IMR-90 (cell line): ENCODE results near the gene ASPG. TPM values are rescaled to one million over a fixed set of nuclear protein-coding genes. Genes with fewer than 3 reads are reported as not detected.

Experiments
- ATAC-seq: fragments of 200-7000 bp; cut with Tn5 transposase; 2 replicates; pipeline ENCODE4 v1.9.1; 2020; ENCODE audit warnings: low read depth, mild to moderate bottlenecking, moderate library complexity
- BruUV-seq: library from RNA; stranded (reverse); fragments of 400-500 nt; replicated peaks from 2 replicates; lab custom pipeline; 2021; lab: Mats Ljungman, UMichigan
- CTCF ChIA-PET: fragments of 300-600 bp; formaldehyde crosslinking; extraction: SDS; loops from one replicate; lab custom pipeline; 2021; ENCODE audit warnings: antibody characterized with exemption; lab: Yijun Ruan, JAX
- POLR2A ChIA-PET: fragments of 300-600 bp; sonication (Branson Sonifier 250); formaldehyde crosslinking; loops from one replicate; lab custom pipeline; 2022; ENCODE audit warnings: antibody characterized with exemption; ENCODE audit not compliant: unreplicated experiment; lab: Charles Lee
- DNase-seq: peaks from one replicate; pipeline ENCODE4 v3.0.0; 2013
- H2AFZ ChIP-seq: replicated peaks from 2 replicates; pipeline ENCODE3; 2013; ENCODE audit warnings: low read length, mild to moderate bottlenecking; ENCODE audit not compliant: poor library complexity
- H2AK5ac ChIP-seq: 2 replicates; pipeline ENCODE4 v1.6.1; 2013; ENCODE audit warnings: low read depth, low read length, inconsistent platforms
- H2AK9ac ChIP-seq: replicated peaks from 2 replicates; pipeline ENCODE3; 2013; ENCODE audit warnings: mild to moderate bottlenecking, low read depth, low read length, moderate library complexity; ENCODE audit not compliant: poor library complexity
- H2BK120ac ChIP-seq: 2 replicates; pipeline ENCODE4 v1.6.1; 2013; ENCODE audit warnings: low read depth, low read length, inconsistent platforms
- H2BK15ac ChIP-seq: 3 replicates; pipeline ENCODE4 v1.6.1; 2013; ENCODE audit warnings: low read depth, low read length, inconsistent platforms
- H2BK20ac ChIP-seq: 2 replicates; pipeline ENCODE4 v1.6.1; 2013; ENCODE audit warnings: low read depth, mild to moderate bottlenecking, inconsistent platforms, low read length, moderate library complexity
- H2BK5ac ChIP-seq: 2 replicates; pipeline ENCODE4 v1.6.1; 2013; ENCODE audit warnings: mild to moderate bottlenecking, low read depth, low read length, inconsistent platforms; ENCODE audit not compliant: poor library complexity, severe bottlenecking
- H3K14ac ChIP-seq: replicated peaks from 2 replicates; pipeline ENCODE4 v1.6.1; 2013; ENCODE audit warnings: low read depth, low read length, inconsistent platforms
- H3K18ac ChIP-seq: 2 replicates; pipeline ENCODE4 v1.6.1; 2013; ENCODE audit warnings: low read depth, low read length, control low read depth
- H3K23ac ChIP-seq: 2 replicates; pipeline ENCODE4 v1.6.1; 2013; ENCODE audit warnings: low read depth, low read length, inconsistent platforms
- H3K27ac ChIP-seq: 2 replicates; pipeline ENCODE4 v1.5.1; 2013; ENCODE audit warnings: mild to moderate bottlenecking, control low read depth, low read length; ENCODE audit not compliant: insufficient read depth
- H3K27me3 ChIP-seq: 2 replicates; pipeline ENCODE4 v1.6.1; 2013; ENCODE audit warnings: low read length; ENCODE audit not compliant: control insufficient read depth, insufficient read depth
- H3K36me3 ChIP-seq: 2 replicates; pipeline ENCODE4 v1.6.1; 2013; ENCODE audit warnings: low read length, mixed read lengths; ENCODE audit not compliant: control insufficient read depth, insufficient read depth
- H3K4ac ChIP-seq: 2 replicates; pipeline ENCODE4 v1.6.1; 2013; ENCODE audit warnings: low read depth, low read length, inconsistent platforms
- H3K4me1 ChIP-seq: 2 replicates; pipeline ENCODE4 v1.6.1; 2013; ENCODE audit warnings: low read length, mixed read lengths; ENCODE audit not compliant: control insufficient read depth, insufficient read depth
- H3K4me2 ChIP-seq: 2 replicates; pipeline ENCODE4 v1.6.1; 2013; ENCODE audit warnings: low read depth, mild to moderate bottlenecking, control low read depth, low read length, moderate library complexity
- H3K4me3 ChIP-seq: 2 replicates; pipeline ENCODE4 v1.5.1; 2013; ENCODE audit warnings: low read depth, mild to moderate bottlenecking, control low read depth, low read length, moderate library complexity; ENCODE audit not compliant: insufficient read depth
- H3K56ac ChIP-seq: 2 replicates; pipeline ENCODE4 v1.6.1; 2013; ENCODE audit warnings: low read length, inconsistent platforms; ENCODE audit not compliant: insufficient read depth; ENCODE audit errors: extremely low read depth
- H3K79me1 ChIP-seq, 2 experiments: 2 replicates each; pipeline ENCODE4 v1.6.1; 2013; ENCODE audit warnings: low read length in 2 of 2, inconsistent platforms in 1 of 2, low read depth in 1 of 2
- H3K9ac ChIP-seq: 2 replicates; pipeline ENCODE4 v1.6.1; 2013; ENCODE audit warnings: low read depth, low read length, control low read depth
- H3K9me1 ChIP-seq: 2 replicates; pipeline ENCODE4 v1.6.1; 2013; ENCODE audit warnings: low read length, inconsistent platforms; ENCODE audit not compliant: insufficient read depth
- H3K9me3 ChIP-seq: 2 replicates; pipeline ENCODE4 v1.6.1; 2013; ENCODE audit warnings: low read length; ENCODE audit not compliant: control insufficient read depth, insufficient read depth
- H4K20me1 ChIP-seq: 2 replicates; pipeline ENCODE4 v1.6.1; 2013; ENCODE audit warnings: low read length, inconsistent platforms; ENCODE audit not compliant: insufficient read depth
- H4K5ac ChIP-seq: 2 replicates; pipeline ENCODE4 v1.6.1; 2013; ENCODE audit warnings: mild to moderate bottlenecking, low read depth, low read length, control low read depth
- H4K8ac ChIP-seq, 2 experiments: 2 replicates each; pipeline ENCODE4 v1.6.1; 2013; ENCODE audit warnings: low read depth in 2 of 2, low read length in 2 of 2, control low read depth in 1 of 2, inconsistent platforms in 1 of 2
- H4K91ac ChIP-seq: 2 replicates; pipeline ENCODE4 v1.6.1; 2013; ENCODE audit warnings: low read depth, low read length, inconsistent platforms; ENCODE audit not compliant: insufficient read depth
- CEBPB ChIP-seq: IDR thresholded peaks from 2 replicates; pipeline ENCODE4 v1.6.1; 2012; ENCODE audit warnings: low read depth, low read length, improper control_type of control experiment
- CHD1 ChIP-seq: IDR thresholded peaks from 2 replicates; pipeline ENCODE4 v1.6.1; 2012; ENCODE audit warnings: low read depth, low read length, improper control_type of control experiment
- FOS ChIP-seq: fragments of 150-350 bp; IDR thresholded peaks from 2 replicates; pipeline ENCODE4 v1.6.1; 2016; ENCODE audit warnings: low read depth, low read length
- MAFK ChIP-seq: IDR thresholded peaks from 2 replicates; pipeline ENCODE4 v1.6.1; 2012; ENCODE audit warnings: low read depth, low read length, improper control_type of control experiment
- MAZ ChIP-seq: IDR thresholded peaks from 2 replicates; pipeline ENCODE4 v1.6.1; 2012; ENCODE audit warnings: low read depth, mild to moderate bottlenecking, low read length, improper control_type of control experiment, moderate library complexity, borderline replicate concordance
- MXI1 ChIP-seq: IDR thresholded peaks from 2 replicates; pipeline ENCODE4 v1.6.1; 2012; ENCODE audit warnings: low read depth, mild to moderate bottlenecking, low read length, moderate library complexity, borderline replicate concordance
- POLR2A ChIP-seq: IDR thresholded peaks from 2 replicates; pipeline ENCODE4 v1.6.1; 2012; ENCODE audit warnings: mild to moderate bottlenecking, low read depth, low read length
- RCOR1 ChIP-seq: IDR thresholded peaks from 2 replicates; pipeline ENCODE4 v1.6.1; 2012; ENCODE audit warnings: mild to moderate bottlenecking, low read length, improper control_type of control experiment; ENCODE audit not compliant: insufficient replicate concordance
- RFX5 ChIP-seq: IDR thresholded peaks from 2 replicates; pipeline ENCODE4 v1.8.0; 2012; ENCODE audit warnings: low read depth, mild to moderate bottlenecking, low read length, moderate library complexity
- WGBS, 2 experiments: methylation state at CpG; one replicate each; pipeline versions ENCODE4 v1.1.5 to v1.1.7; 2013; ENCODE audit warnings: missing lambda C conversion rate in 2 of 2; ENCODE audit not compliant: insufficient read length in 1 of 2; ENCODE audit errors: extremely low coverage in 2 of 2; 5-methylcytosine and 5-hydroxymethylcytosine counted together
- dilution Hi-C: fragments of 300-500 bp; cut with HindIII; formaldehyde crosslinking; loops from one replicate; pipeline ENCODE4 v1.14.3; 2018; ENCODE audit warnings: low sequenced_read_pairs; ENCODE audit not compliant: unreplicated experiment
- in situ Hi-C: fragments of 300-500 bp; cut with MboI; formaldehyde crosslinking; loops from 3 replicates; pipeline ENCODE4 v1.14.3; 2019; ENCODE audit warnings: low sequenced_read_pairs, inconsistent platforms, mixed read lengths
- intact Hi-C: fragments of 100-400 bp; cut with micrococcal nuclease; formaldehyde crosslinking; loops from 2 replicates; pipeline ENCODE4 v1.10.0; 2022
- polyA plus RNA-seq, 3 experiments: library from polyadenylated mRNA; depleted of rRNA; stranded (reverse); fragments of >200 nt; gene quantifications; 2 replicates each; pipeline ENCODE4 v1.2.3, GENCODE V29; 2012; ENCODE audit warnings: low replicate concordance in 1 of 3
- total RNA-seq: library from RNA; depleted of rRNA; stranded (reverse); fragments of >200 nt; gene quantifications from 2 replicates; pipeline ENCODE4 v1.2.3, GENCODE V29; 2012
- TF ChIP-seq, protein P1 (sequence below): fragments of 150-350 bp; IDR thresholded peaks from 2 replicates; pipeline ENCODE4 v1.6.1; 2017; ENCODE audit warnings: mild to moderate bottlenecking, antibody characterized with exemption, low read length, low read depth
- TF ChIP-seq, protein P2 (sequence below): fragments of 150-350 bp; IDR thresholded peaks from 2 replicates; pipeline ENCODE4 v1.6.1; 2016; ENCODE audit warnings: low read depth, mild to moderate bottlenecking, low read length, moderate library complexity, borderline replicate concordance
- TF ChIP-seq, protein P3 (sequence below): conservative IDR thresholded peaks from 2 replicates; pipeline ENCODE4 v1.5.1; 2012; ENCODE audit warnings: mild to moderate bottlenecking, low read depth, low read length, improper control_type of control experiment

The ASPG gene
- total and polyA plus RNA-seq, 2 of the 4 experiments (the other 2 are of a cell fraction), result not detected

DNA sequence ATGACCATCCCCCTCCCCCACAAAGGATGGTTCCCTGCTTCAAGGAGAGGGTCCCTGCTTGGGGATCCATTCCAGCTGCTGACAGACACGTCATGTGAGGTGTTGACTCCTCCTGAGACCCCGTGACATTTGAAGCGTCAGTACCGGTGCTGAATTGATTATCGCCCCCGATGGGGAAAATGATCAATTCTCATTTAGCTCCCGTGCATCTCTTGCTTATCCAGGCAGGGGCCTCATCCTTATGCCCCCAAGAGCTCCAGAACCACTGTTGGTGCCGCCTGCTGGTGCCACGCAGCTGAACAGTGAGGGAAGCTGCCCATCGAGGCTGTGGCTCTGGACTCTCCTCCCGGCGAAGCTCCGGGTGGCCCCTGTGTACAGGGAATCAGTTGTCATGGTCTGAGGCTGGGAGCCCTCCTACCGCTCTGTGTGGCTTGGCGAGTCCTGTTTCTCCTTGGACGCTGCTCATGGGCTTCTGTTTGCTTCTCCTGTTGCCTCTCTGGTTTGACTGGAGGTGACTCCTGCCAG is 57.5 kb downstream of the ASPG start:
- Histone ChIP-seq H2BK20ac (no peak overlapping the region), H3K4ac (no peak overlapping the region), H4K5ac (no peak overlapping the region), H3K23ac (no peak overlapping the region), H3K27me3 (peaks cover 18% of the 10 kb centered on the region), H3K27ac (no peak overlapping the region), H2AK9ac (no peak overlapping the region), H3K9me3 (no peaks in the 10 kb centered on the region), H4K91ac (no peak overlapping the region), H2BK5ac (no peak overlapping the region), H4K8ac (no peak overlapping the region), H2BK120ac (no peak overlapping the region), H2BK15ac (no peak overlapping the region), H3K4me3 (no peak overlapping the region), H2AK5ac (no peak overlapping the region), H3K18ac (no peak overlapping the region), H3K79me1 (no peaks in the 10 kb centered on the region), H3K56ac (no peak overlapping the region), H3K9ac (no peak overlapping the region), H2AFZ (no peak overlapping the region), H3K14ac (no peak overlapping the region), H3K36me3 (no peaks in the 10 kb centered on the region), H3K9me1 (no peaks in the 10 kb centered on the region), H3K4me2 (no peak overlapping the region), H4K20me1 (no peaks in the 10 kb centered on the region), H3K4me1 (no peaks in the 10 kb centered on the region; the same call in 1 of the 2 replicates)
- ChIA-PET POLR2A (no interaction called here), CTCF (no interaction called here)
- intact Hi-C loops (no loop called here), dilution Hi-C loops (no loop called here), in situ Hi-C loops (no loop called here)
- TF ChIP-seq RCOR1, result no peak
- TF ChIP-seq MAZ, result no peak
- TF ChIP-seq, protein P1, sequence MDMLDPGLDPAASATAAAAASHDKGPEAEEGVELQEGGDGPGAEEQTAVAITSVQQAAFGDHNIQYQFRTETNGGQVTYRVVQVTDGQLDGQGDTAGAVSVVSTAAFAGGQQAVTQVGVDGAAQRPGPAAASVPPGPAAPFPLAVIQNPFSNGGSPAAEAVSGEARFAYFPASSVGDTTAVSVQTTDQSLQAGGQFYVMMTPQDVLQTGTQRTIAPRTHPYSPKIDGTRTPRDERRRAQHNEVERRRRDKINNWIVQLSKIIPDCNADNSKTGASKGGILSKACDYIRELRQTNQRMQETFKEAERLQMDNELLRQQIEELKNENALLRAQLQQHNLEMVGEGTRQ, result no peak
- TF ChIP-seq, protein P2, sequence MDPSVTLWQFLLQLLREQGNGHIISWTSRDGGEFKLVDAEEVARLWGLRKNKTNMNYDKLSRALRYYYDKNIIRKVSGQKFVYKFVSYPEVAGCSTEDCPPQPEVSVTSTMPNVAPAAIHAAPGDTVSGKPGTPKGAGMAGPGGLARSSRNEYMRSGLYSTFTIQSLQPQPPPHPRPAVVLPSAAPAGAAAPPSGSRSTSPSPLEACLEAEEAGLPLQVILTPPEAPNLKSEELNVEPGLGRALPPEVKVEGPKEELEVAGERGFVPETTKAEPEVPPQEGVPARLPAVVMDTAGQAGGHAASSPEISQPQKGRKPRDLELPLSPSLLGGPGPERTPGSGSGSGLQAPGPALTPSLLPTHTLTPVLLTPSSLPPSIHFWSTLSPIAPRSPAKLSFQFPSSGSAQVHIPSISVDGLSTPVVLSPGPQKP, result no peak
- no peak for TF ChIP-seq FOS
- no peak for TF ChIP-seq RFX5
- TF ChIP-seq, protein P3, sequence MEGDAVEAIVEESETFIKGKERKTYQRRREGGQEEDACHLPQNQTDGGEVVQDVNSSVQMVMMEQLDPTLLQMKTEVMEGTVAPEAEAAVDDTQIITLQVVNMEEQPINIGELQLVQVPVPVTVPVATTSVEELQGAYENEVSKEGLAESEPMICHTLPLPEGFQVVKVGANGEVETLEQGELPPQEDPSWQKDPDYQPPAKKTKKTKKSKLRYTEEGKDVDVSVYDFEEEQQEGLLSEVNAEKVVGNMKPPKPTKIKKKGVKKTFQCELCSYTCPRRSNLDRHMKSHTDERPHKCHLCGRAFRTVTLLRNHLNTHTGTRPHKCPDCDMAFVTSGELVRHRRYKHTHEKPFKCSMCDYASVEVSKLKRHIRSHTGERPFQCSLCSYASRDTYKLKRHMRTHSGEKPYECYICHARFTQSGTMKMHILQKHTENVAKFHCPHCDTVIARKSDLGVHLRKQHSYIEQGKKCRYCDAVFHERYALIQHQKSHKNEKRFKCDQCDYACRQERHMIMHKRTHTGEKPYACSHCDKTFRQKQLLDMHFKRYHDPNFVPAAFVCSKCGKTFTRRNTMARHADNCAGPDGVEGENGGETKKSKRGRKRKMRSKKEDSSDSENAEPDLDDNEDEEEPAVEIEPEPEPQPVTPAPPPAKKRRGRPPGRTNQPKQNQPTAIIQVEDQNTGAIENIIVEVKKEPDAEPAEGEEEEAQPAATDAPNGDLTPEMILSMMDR, result no peak
- TF ChIP-seq CHD1, result no peak
- TF ChIP-seq CEBPB, result no peak
- TF ChIP-seq MAFK, result no peak
- no peak for TF ChIP-seq MXI1
- no peak for TF ChIP-seq POLR2A
- WGBS, 2 experiments, result 60% methylated on average over 5 of the region's 16 CpGs; no CpG with 5 or more reads in 1 of the 2 experiments
- DNase-seq (no peak), ATAC-seq (no peak)
- BruUV-seq, result no TSS peak
